T-helper 22 cell (primary cell): Measurements from ENCODE around the gene FOXK2.
A peak's percentile ranks its signal among the peaks of the same experiment; 100 is the strongest.

ENCODE experiments used
- DNase-seq: peaks from one replicate; pipeline ENCODE4 v3.0.0-alpha.2; 2020; ENCODE audit warnings: low read depth

Gene FOXK2

GRCh38 chr17:82518826-82519810 lies at the start of gene FOXK2:
Gene FOXK2 (plus strand): TSS chr17:82519732. CDS start chr17:82519889, 157 bp downstream.
- peak; percentile 91 for DNase-seq

GRCh38 chr17:82470065-82470464 lies 49.5 kb upstream of the FOXK2 start:
- DNase-seq = no peak

- no peak for DNase-seq
Measured at GRCh38 chr17:82474223-82475010, 45.1 kb upstream of the FOXK2 start.

- no peak for DNase-seq
Measured at GRCh38 chr17:82475458-82475857, 44.1 kb upstream of the FOXK2 start.

GRCh38 chr17:82477934-82478333 lies 41.6 kb upstream of the FOXK2 start:
- DNase-seq = no peak

- no peak for DNase-seq
Measured at GRCh38 chr17:82479602-82480001, 39.9 kb upstream of the FOXK2 start.

GRCh38 chr17:82480318-82480717 lies 39.2 kb upstream of the FOXK2 start:
- no peak for DNase-seq

GRCh38 chr17:82483204-82483660 lies 36.3 kb upstream of the FOXK2 start:
- DNase-seq = no peak

- DNase-seq = no peak
Measured at GRCh38 chr17:82483836-82484235, 35.7 kb upstream of the FOXK2 start.

GRCh38 chr17:82486231-82487094 lies 33.1 kb upstream of the FOXK2 start:
- DNase-seq = no peak

- DNase-seq = no peak
Measured at GRCh38 chr17:82487910-82488309, 31.6 kb upstream of the FOXK2 start.

- DNase-seq = no peak
Measured at GRCh38 chr17:82489117-82489516, 30.4 kb upstream of the FOXK2 start.

GRCh38 chr17:82489851-82490511 lies 29.6 kb upstream of the FOXK2 start:
- no peak for DNase-seq

GRCh38 chr17:82490512-82491195 lies 28.9 kb upstream of the FOXK2 start:
- no peak for DNase-seq

- no peak for DNase-seq
Measured at GRCh38 chr17:82491196-82491530, 28.4 kb upstream of the FOXK2 start.

GRCh38 chr17:82491533-82491932 lies 28.0 kb upstream of the FOXK2 start:
- no peak for DNase-seq

GRCh38 chr17:82492643-82493225 lies 26.8 kb upstream of the FOXK2 start:
- DNase-seq = no peak

- no peak for DNase-seq
Measured at GRCh38 chr17:82493226-82493781, 26.2 kb upstream of the FOXK2 start.

- DNase-seq = peak; percentile 66
Measured at GRCh38 chr17:82494236-82495055, 25.1 kb upstream of the FOXK2 start.
